GM19025 (cell line): ENCODE results near the gene FAF1.

Experiments
- ATAC-seq: cut with Tn5 transposase; IDR thresholded peaks from one replicate; pipeline ENCODE4 v1.9.1; 2021; ENCODE audit warnings: mild to moderate bottlenecking, low read depth, moderate library complexity; ENCODE audit not compliant: unreplicated experiment

Gene FAF1

GRCh38 chr1:50978852-50979781, 19.1 kb upstream of the FAF1 start:
- no peak for ATAC-seq

DNA sequence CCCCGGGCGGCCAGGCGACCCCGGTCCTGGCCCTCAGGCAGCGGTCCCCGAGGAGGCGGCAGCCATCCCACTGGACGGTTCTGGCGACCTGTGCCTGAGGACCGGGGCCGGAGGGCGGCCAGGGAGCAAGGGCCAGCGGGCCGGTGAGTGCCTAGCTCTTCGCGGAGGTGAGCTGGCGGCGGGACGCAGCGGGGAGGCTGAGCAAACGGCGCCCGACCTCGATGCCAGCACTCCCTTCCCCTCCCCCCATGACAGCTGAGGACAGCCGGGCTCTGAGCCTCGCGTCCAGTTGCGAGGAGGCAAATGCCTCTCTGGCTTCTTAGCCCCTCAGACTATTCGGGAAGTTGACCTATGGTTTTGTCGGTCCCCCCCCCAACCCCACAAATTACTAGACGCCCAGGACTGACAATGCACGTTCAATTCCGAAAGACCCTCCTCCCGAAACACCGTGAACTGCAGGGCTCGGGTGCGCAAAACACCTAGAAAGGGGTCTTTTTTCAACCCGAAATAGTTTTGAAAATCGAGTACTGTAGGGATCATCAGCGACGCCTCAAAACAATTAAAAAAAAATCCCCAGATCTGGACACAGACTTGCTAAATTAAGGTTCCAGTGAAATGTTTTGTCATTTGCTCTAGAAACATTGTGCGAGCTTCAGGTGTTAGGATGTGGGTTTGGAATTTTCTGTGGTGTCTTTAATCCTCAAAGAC, 18.2 kb upstream of the FAF1 start:
- peak; percentile 48 for ATAC-seq

DNA sequence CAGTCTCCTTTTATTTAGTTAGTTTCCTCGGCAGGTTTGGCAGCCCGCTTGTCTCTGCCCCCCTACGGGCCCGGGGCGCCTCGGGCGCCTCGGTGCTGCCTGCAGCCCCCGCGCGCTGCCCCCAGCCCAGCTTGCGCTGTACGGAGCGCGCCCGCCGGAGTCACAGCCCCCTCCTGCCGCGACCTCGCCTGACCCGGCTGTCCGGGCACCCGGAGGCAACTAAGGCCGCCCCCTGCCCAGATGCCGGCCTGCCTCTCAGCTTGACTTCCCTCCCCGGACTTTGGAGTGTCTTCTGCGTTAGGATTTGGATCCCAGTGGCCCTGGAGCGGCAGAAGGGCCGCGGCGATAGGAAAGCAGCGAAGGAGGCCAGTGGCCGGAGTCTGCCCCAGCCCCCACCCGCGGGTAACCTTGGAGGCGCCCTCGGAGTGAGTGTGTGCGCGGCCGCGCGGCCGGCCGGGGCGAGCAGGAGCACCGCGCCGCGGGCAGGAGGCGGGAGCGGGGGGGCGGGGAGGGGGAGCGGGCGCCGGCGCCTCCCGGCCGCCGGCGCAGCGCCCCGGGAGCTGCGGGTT, 17.6 kb upstream of the FAF1 start:
- peak; percentile 57 for ATAC-seq

DNA sequence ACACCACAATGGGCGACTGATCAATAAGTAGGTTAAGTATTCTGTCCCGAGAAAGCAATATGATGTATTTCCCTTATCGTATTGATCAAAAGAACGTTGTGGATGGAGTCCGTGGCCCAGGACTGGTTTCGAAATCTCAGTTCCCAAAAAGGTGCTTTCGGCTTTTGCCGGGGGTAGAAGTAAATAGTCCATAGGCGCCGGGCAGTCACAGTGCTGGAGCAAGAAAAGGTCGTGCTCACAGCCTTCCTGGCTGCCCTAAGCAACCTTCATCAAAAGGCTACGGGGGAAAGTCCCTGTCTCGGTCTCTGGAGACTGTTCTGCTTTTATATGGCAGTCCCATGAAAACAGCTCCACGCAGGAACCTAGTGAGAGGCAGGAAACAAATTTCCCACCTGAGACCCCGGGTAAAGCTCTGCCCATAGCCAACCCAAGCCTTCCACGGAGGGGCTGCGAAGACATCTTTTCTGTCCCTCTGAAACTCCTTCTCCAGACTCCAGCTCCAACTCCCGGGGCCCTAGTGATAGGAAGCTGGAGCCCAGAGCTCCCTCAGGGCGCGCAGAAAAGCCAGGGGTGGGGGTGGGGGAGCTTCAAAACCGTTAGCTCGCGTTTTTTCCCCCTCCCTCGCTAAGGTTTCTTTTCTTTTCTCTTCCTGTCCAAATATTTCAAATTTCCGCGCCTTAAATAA, 17.0 kb upstream of the FAF1 start:
- peak; percentile 58 for ATAC-seq

DNA sequence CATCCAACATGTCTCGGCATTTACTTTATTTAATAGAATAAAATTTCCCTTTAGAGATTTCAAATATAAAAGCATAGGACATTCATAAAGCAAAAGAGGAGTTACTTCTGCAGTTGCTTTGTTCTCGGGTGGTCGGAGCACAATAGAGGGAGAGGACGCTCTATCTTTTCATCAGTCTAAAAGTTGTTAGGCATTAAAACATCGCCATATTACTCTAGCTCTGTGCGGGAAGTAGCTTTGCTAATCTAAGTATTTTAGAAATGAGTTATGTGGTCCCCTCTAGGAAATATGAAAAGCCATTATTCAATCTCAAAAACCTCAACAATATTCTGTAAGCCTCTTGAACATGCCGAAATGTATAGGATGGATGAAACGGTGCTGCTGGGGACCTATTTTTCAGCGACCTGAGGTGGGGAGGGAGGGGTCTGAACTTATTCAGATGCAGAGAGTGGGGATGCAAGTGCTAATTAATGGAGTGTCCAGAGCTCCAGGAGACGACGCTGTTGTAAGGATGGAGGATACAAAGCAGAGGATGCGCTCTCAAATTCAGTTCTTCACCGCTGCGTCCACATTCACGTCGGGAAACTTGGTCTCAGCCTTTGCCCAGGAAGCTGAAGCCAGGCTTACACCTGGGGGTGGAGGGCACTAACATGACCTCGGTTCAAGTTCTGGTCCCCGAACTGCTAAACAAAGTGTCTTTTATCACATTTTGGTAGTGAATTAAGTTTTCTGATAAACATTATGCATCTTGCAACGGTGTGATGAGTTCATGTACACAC, 16.2 kb upstream of the FAF1 start:
- no peak for ATAC-seq

DNA sequence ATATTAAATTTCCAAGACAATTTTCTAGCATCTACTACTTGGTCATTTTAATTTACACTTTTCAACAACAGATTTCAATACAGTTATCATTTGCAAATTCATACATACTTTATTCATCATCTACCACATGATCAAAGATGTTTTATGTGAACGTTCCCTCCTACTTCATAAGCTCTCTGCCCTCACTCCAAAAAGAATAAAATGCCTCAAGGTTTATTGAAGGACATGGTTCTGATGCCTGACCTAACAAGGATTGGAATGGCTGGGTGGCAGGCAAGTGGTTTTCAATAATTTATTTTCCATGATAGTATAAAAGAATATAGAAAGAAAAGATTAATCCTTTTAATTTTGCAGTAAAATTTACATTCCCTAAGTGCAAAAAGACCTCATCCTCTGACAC, 15.4 kb upstream of the FAF1 start:
- ATAC-seq, result no peak

DNA sequence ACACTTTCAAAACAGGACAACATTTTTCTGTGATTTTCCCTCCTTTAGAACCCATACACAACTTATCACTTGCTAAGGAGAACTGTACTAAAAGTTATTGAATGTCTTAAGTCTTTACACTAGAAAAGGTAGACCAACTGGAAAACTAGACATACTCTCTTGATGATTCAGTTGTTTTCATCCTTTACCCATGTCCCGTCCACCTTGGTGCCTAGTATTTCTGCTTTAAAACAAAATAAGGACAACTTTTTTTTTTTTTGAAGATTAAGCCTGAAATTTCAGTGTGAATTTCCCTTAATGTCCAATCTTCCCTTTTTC, 14.5 kb upstream of the FAF1 start:
- no peak for ATAC-seq

GRCh38 chr1:50973875-50974617, 14.0 kb upstream of the FAF1 start:
- ATAC-seq, result no peak

DNA sequence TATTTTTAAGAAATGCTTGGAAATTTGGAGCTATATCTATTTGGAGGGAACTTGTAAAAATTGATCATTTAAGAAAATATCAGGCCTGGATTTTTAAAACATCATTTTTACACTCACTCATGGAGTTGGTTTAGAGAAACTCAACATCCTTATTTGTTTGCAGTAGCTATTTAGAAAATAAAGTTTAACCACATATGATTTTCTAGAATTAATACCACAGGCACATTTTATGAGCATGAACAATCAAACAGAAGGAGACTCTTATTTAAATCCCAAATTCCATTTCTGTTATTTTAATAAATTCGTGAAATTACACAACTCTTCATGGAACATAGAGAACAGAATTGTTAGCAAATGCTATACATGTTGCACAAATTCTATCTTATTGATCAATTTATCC, 13.2 kb upstream of the FAF1 start:
- ATAC-seq, result no peak

- ATAC-seq, result no peak
Measured at GRCh38 chr1:50972766-50973165, 12.7 kb upstream of the FAF1 start.

GRCh38 chr1:50971748-50972305, 11.8 kb upstream of the FAF1 start:
- no peak for ATAC-seq

- ATAC-seq, result no peak
Measured at GRCh38 chr1:50970931-50971582, 11.0 kb upstream of the FAF1 start.

DNA sequence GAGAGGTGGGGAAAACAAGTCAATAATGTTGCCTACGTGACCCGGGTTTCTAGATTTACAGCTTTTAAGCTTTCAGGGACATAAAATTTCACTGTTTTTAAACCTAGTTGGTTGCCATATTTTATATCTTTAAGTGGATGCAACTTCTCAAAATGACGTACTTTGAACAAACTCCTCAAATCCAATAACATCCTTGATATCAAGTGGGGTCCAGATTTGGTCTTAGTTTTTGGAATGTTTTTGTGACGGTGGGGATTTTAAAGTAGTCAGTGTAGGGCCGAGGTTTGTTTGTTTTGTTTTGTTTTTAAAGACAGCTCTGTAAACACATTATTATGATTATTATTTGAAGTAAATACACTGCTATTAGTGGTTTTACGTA, 10.4 kb upstream of the FAF1 start:
- no peak for ATAC-seq

DNA sequence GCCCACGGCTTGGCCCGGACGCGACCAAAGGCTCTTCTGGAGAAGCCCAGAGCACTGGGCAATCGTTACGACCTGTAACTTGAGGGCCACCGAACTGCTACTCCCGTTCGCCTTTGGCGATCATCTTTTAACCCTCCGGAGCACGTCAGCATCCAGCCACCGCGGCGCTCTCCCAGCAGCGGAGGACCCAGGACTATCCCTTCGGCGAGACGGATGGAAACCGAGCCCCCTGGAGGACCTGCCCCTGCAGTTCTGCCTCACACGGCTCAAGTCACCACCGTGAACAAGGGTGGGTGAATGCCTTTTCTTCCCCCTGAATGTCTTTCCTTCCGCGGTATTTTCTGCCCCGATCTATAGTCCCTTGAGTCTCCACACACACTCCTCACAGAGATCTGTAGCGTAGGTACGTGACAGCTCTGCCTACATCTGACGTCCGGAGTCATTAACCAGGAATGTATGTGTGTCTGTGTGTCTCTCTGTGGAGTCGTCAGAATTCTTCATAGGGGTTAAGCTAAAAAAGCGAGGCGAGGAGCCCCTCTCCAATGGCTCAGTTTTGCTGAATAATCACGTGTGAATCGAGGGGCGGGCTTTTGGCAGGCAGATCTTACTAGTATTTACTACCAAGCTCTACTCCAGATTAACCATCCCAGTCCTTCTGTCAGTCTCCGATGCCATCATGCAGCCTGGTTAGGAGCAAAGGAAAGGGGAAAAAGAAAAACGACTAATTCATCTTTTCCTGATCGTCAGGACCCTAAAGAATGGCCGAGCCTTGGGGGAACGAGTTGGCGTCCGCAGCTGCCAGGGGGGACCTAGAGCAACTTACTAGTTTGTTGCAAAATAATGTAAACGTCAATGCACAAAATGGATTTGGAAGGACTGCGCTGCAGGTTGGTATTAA, 9.8 kb upstream of the FAF1 start, which contains the start of gene CDKN2C:
Gene CDKN2C (plus strand): TSS at position 635 of the 898 bp plus-strand sequence. CDS start 124 bp downstream, at position 759.
- ATAC-seq, result no peak

DNA sequence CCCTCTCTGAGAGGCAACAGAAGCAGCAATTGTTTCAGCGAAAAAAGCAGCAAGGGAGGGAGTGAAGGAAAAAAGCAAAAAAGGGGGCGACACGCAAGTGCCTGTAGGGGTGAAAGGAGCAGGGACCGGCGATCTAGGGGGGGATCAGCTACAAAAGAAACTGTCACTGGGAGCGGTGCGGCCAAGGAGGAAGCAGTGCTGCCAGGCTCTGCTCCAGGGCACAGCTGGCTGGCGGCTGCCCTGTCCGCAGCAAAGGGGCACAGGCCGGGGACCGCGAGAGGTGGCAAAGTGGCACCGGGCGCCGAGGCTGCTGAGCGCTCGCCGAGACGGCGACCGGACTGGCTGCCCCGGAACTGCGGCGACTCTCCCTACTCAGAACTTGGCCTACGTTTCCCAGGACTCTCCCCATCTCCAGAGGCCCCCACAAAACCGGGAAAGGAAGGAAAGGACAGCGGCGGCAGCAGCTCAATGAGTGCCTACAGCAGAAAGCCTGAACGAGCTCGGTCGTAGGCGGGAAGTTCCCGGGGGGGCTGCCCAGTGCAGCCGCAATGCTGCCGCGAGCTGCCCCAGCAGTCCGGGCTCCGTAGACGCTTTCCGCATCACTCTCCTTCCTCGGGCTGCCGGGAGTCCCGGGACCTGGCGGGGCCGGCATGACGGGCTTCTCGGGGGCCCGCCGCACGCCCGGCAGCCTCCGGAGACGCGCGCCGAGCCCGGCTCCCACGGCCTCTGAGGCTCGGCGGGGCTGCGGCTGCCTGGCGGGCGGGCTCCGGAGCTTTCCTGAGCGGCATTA, 8.9 kb upstream of the FAF1 start:
- no peak for ATAC-seq

- peak; percentile 58 for ATAC-seq
Measured at GRCh38 chr1:50968158-50968820, 8.2 kb upstream of the FAF1 start.
